ENCODE measurements around the gene RAD51AP2. TPM values are rescaled to one million over a fixed set of nuclear protein-coding genes. Genes with fewer than 3 reads are reported as not detected.

Gene RAD51AP2
- total and polyA plus RNA-seq, 2 of the 13 experiments (the other 11 are each of a cell fraction or from before 2014, with no cell fraction given) = 0.11 to 0.12 TPM

DNA sequence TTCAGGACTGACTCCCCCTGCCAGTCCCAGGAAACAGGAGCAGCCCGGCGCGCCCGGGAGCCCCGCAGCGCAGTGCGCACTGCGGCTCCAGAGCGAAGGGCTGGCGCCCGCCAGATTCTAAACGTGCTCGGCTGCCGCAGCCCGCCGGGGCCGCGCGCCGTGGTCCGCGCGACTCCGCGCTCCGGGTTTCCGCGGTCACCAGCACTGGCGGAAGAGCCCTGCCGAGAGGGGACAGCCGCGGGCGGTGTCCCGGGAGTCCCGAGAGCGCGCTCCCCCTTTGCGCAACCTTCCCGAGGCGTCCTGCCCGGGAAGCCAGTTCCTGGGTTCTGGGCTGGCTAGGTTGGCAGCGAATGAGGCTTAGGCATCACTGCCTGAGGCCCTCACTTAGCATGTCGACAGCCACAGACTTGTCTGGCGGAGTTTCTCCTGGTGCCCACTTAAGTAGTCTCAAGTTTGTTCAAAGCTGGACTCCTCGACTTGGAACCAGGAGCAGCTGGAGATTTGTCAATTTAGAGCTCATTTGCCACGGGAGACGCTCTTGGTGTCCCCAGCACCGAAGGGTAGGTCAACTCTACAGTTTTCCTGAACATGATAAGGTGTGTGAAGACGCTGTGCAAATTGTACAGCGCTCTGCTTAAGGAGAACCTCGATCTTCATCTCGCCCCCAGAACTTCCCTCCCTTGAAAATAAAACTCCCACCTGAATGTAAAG lies 20.8 kb upstream of the RAD51AP2 start (continued):
- peak; percentile 83 for TF ChIP-seq SKI (IDR thresholded peaks at IDR 0.05; ENCODE audit: partially characterized antibody)
- TF ChIP-seq ARID2 (CRISPR knock-in tag; IDR thresholded peaks at IDR 0.05; ENCODE audit: borderline replicate concordance) = peak; percentile 82; the same call in 1 of the 2 replicates
- TF ChIP-seq ZNF33A (CRISPR knock-in tag; IDR thresholded peaks at IDR 0.05; ENCODE audit: borderline replicate concordance) = 0 out of 2 replicates have a peak, but pooled peaks have one; percentile 71
- TF ChIP-seq KAT8 (CRISPR knock-in tag; IDR thresholded peaks at IDR 0.05) = peak; percentile 84
- peak; percentile 89; the same call in 1 of the 2 replicates for TF ChIP-seq ZNF768 (CRISPR knock-in tag; IDR thresholded peaks at IDR 0.05)
- peak; percentile 84 for TF ChIP-seq ZNF777 (CRISPR knock-in tag; IDR thresholded peaks at IDR 0.05)
- peak; percentile 69; the same call in 1 of the 2 replicates for TF ChIP-seq HOXA9 (CRISPR knock-in tag; IDR thresholded peaks at IDR 0.05; ENCODE audit: borderline replicate concordance)
- TF ChIP-seq HMG20A (CRISPR knock-in tag; IDR thresholded peaks at IDR 0.05; ENCODE audit: borderline replicate concordance) = peak; percentile 30; the same call in 1 of the 2 replicates
- peak; percentile 34 for TF ChIP-seq TBL1XR1 (IDR thresholded peaks at IDR 0.05; ENCODE audit: borderline replicate concordance, low read length, partially characterized antibody)
- peak; percentile 55 for TF ChIP-seq RARA (CRISPR knock-in tag; IDR thresholded peaks at IDR 0.05)
- TF ChIP-seq NR3C1 (CRISPR knock-in tag; IDR thresholded peaks at IDR 0.05) = no peak
- TF ChIP-seq PHB2 (IDR thresholded peaks at IDR 0.05; ENCODE audit: partially characterized antibody) = no peak
- peak; percentile 72; the same call in 1 of the 2 replicates for TF ChIP-seq ETV6 (CRISPR knock-in tag; conservative IDR thresholded peaks at IDR 0.05)
- peak; percentile 94 for TF ChIP-seq HIVEP1 (CRISPR knock-in tag; IDR thresholded peaks at IDR 0.05)
- peak; percentile 53; the same call in 1 of the 2 replicates for TF ChIP-seq ZNF770 (CRISPR knock-in tag; IDR thresholded peaks at IDR 0.05)
- peak; percentile 99 for TF ChIP-seq ZBTB14 (CRISPR knock-in tag; IDR thresholded peaks at IDR 0.05)
- peak; percentile 54; the same call in 1 of the 2 replicates for TF ChIP-seq ZNF841 (CRISPR knock-in tag; IDR thresholded peaks at IDR 0.05; ENCODE audit: borderline replicate concordance)
- TF ChIP-seq BCL6 (CRISPR knock-in tag; IDR thresholded peaks at IDR 0.05) = peak; percentile 84
- TF ChIP-seq SALL1 (CRISPR knock-in tag; IDR thresholded peaks at IDR 0.05) = peak; percentile 98
- TF ChIP-seq SKIL (CRISPR knock-in tag; IDR thresholded peaks at IDR 0.05; ENCODE audit: borderline replicate concordance) = peak; percentile 63; the same call in 1 of the 2 replicates
- no peak for TF ChIP-seq SMARCC2 (IDR thresholded peaks at IDR 0.05)
- TF ChIP-seq MAF1 (CRISPR knock-in tag; IDR thresholded peaks at IDR 0.05; ENCODE audit: borderline replicate concordance) = peak; percentile 93
- TF ChIP-seq, protein P1, sequence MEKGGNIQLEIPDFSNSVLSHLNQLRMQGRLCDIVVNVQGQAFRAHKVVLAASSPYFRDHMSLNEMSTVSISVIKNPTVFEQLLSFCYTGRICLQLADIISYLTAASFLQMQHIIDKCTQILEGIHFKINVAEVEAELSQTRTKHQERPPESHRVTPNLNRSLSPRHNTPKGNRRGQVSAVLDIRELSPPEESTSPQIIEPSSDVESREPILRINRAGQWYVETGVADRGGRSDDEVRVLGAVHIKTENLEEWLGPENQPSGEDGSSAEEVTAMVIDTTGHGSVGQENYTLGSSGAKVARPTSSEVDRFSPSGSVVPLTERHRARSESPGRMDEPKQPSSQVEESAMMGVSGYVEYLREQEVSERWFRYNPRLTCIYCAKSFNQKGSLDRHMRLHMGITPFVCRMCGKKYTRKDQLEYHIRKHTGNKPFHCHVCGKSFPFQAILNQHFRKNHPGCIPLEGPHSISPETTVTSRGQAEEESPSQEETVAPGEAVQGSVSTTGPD (CRISPR knock-in tag; IDR thresholded peaks at IDR 0.05) = no peak
- peak; percentile 44; the same call in 1 of the 2 replicates for TF ChIP-seq REXO4 (CRISPR knock-in tag; IDR thresholded peaks at IDR 0.05; ENCODE audit: borderline replicate concordance)

All from HepG2 (cell line).